ENCODE results near the gene OR2A7. TPM values are rescaled to one million over a fixed set of nuclear protein-coding genes. Genes with fewer than 3 reads are reported as not detected.
"Not testable (repeated sequence)": the region's sequence is repeated elsewhere in the genome, so short reads cannot be mapped to it uniquely, and the experiment has no call there.

The OR2A7 gene
- total and polyA plus RNA-seq, 10 of the 15 experiments (the other 5 are each of a cell fraction or from before 2014, with no cell fraction given), result 0.34 to 2.3 (median 0.89) TPM

DNA sequence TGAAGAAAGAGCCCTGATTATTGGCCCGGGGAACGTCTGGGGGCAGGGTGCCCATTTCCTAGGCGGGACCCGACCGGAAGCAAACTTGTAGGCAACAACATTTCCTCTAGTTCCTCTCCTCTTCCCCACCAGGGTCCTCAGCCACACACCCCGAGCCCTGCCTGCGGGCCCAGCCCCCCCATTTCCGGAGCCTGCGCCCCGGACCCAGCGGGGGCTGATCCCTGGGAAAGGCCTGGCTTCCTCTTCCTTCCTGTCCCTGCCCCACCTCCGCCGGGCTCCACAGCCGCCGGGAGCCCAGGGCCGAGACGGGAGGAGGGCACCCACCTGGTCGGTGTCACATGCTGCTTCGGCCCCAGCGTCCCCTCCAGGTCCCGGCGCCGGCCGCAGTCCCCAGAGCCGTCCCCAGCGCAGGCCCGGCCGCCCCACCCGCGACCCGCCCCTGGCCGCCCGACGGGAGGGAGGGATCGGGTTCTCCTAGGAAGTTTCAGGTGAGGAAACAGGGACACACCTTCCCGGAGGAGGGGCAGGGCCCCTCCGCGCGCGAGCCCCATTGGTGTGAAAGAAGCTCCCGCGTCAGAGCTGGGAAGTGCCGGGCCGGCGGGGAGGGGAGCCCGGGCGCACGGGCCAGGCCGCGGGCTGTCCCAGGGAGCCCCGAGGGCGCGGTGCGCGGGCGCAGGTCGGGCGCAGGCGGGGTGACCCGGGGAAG, 29.4 kb upstream of the OR2A7 start:
- H3K9me3 ChIP-seq (replicated peaks; ENCODE audit: control insufficient read depth, insufficient read depth, low read length); BruUV-seq (replicated peaks); FAIRE-seq; H3K9ac ChIP-seq (ENCODE audit: control insufficient read depth, insufficient read depth, low read length); H3K4me2 ChIP-seq (ENCODE audit: control insufficient read depth, insufficient read depth); H3K27me3 ChIP-seq (replicated peaks in 1 of 2; ENCODE audit: control insufficient read depth in 2 of 2, insufficient read depth in 2 of 2, low read length in 1 of 2); intact Hi-C loops (cut with micrococcal nuclease; ENCODE audit: unreplicated experiment); H2AFZ ChIP-seq (ENCODE audit: control insufficient read depth, low read depth, low read length); SMC1A ChIA-PET (ENCODE audit: uncharacterized antibody, unreplicated experiment); RAD21 ChIA-PET (ENCODE audit: unreplicated experiment); DNase-seq (ENCODE audit: low read depth, low spot score); in situ Hi-C loops (cut with MboI); CTCF ChIA-PET; H3K79me2 ChIP-seq (ENCODE audit: control insufficient read depth, insufficient read depth, low read length); H4K20me1 ChIP-seq (ENCODE audit: control insufficient read depth, insufficient read depth); H3K27ac ChIP-seq (ENCODE audit: control insufficient read depth, insufficient read depth); H3K4me1 ChIP-seq (ENCODE audit: control insufficient read depth, insufficient read depth, low read length); H3K36me3 ChIP-seq (ENCODE audit: control insufficient read depth in 2 of 2, insufficient read depth in 2 of 2, low read length in 1 of 2); POLR2A ChIA-PET; H3K4me3 ChIP-seq: not testable (repeated sequence)
- ATAC-seq, result peak; percentile 87
- no CpG with 5 or more reads among the region's 60 CpGs for WGBS (ENCODE audit: insufficient coverage, insufficient replicate concordance, low lambda C conversion rate, missing lambda C conversion rate)

DNA sequence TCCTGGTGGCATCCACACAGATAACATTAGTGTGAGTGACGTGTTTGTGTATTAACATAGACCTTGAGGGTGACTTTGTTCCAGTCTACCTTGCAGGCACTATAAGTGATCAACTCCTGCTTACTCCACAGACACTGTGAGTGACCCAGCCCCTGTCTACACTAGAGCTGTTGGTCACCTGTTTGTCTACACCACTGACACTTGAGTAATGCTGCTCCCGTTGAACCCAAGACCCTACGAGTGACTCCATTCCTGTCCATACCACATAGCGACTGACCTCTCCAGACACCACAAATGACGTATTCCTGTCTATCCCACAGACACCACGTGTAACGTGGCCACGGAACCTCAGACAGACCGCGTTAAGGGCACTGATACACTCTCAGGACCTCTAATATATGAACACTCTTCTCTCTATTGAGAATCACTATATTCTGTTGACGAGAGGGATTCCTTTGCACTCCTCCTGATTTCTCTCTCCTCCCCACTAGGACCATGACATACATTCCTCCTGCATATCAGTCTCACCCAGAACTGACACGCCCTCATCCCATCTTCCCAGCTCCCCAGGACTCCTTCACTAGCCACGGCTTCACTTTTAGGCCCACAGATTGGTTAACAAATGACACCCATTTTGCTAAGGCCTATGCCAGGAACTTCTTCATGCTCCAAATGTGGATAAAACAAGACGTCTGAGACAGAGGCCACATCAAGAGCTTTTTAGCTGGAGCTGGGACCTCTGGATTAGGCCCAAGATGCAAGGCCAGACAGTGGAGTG, 28.0 kb upstream of the OR2A7 start:
- in situ Hi-C loops (cut with MboI); FAIRE-seq; H3K9ac ChIP-seq (ENCODE audit: control insufficient read depth, insufficient read depth, low read length); H3K27ac ChIP-seq (ENCODE audit: control insufficient read depth, insufficient read depth); intact Hi-C loops (cut with micrococcal nuclease; ENCODE audit: unreplicated experiment); ATAC-seq; H3K36me3 ChIP-seq (ENCODE audit: control insufficient read depth in 2 of 2, insufficient read depth in 2 of 2, low read length in 1 of 2); H3K9me3 ChIP-seq (replicated peaks; ENCODE audit: control insufficient read depth, insufficient read depth, low read length); CTCF ChIA-PET; DNase-seq (ENCODE audit: low read depth, low spot score); RAD21 ChIA-PET (ENCODE audit: unreplicated experiment); BruUV-seq (replicated peaks); POLR2A ChIA-PET; H3K79me2 ChIP-seq (ENCODE audit: control insufficient read depth, insufficient read depth, low read length); H2AFZ ChIP-seq (ENCODE audit: control insufficient read depth, low read depth, low read length); SMC1A ChIA-PET (ENCODE audit: uncharacterized antibody, unreplicated experiment); H3K4me2 ChIP-seq (ENCODE audit: control insufficient read depth, insufficient read depth); H3K4me1 ChIP-seq (ENCODE audit: control insufficient read depth, insufficient read depth, low read length); H4K20me1 ChIP-seq (ENCODE audit: control insufficient read depth, insufficient read depth); H3K4me3 ChIP-seq; H3K27me3 ChIP-seq (replicated peaks in 1 of 2; ENCODE audit: control insufficient read depth in 2 of 2, insufficient read depth in 2 of 2, low read length in 1 of 2): not testable (repeated sequence)
- WGBS (ENCODE audit: insufficient coverage, insufficient replicate concordance, low lambda C conversion rate, missing lambda C conversion rate), result 72% methylated on average over 2 of the region's 14 CpGs

DNA sequence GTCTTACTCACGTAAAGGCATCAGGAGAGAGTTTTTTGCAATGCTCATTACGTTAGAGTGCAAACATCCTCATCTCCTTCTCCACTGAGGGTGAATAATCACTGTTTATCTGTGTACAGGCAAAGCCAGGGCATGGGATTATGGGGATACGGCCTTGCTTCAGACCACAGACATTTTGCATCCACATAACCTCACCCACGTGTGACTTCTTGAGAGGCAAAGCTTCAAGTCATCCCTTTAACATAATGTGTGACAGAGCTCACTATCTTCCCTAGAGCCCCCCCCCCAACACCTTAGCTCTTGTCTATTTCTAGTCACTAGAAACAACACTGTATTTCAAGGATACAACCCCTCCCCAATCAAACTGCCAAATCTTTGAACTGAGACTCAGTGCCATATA, 27.0 kb upstream of the OR2A7 start:
- DNase-seq (ENCODE audit: low read depth, low spot score); H3K9ac ChIP-seq (ENCODE audit: control insufficient read depth, insufficient read depth, low read length); H3K27me3 ChIP-seq (replicated peaks in 1 of 2; ENCODE audit: control insufficient read depth in 2 of 2, insufficient read depth in 2 of 2, low read length in 1 of 2); CTCF ChIA-PET; ATAC-seq; H2AFZ ChIP-seq (ENCODE audit: control insufficient read depth, low read depth, low read length); H3K27ac ChIP-seq (ENCODE audit: control insufficient read depth, insufficient read depth); in situ Hi-C loops (cut with MboI); H3K36me3 ChIP-seq (ENCODE audit: control insufficient read depth in 2 of 2, insufficient read depth in 2 of 2, low read length in 1 of 2); H3K4me1 ChIP-seq (ENCODE audit: control insufficient read depth, insufficient read depth, low read length); H3K4me3 ChIP-seq; H3K79me2 ChIP-seq (ENCODE audit: control insufficient read depth, insufficient read depth, low read length); H4K20me1 ChIP-seq (ENCODE audit: control insufficient read depth, insufficient read depth); POLR2A ChIA-PET; intact Hi-C loops (cut with micrococcal nuclease; ENCODE audit: unreplicated experiment); H3K4me2 ChIP-seq (ENCODE audit: control insufficient read depth, insufficient read depth); BruUV-seq (replicated peaks); RAD21 ChIA-PET (ENCODE audit: unreplicated experiment); FAIRE-seq; H3K9me3 ChIP-seq (replicated peaks; ENCODE audit: control insufficient read depth, insufficient read depth, low read length); SMC1A ChIA-PET (ENCODE audit: uncharacterized antibody, unreplicated experiment): not testable (repeated sequence)
- 6% methylated on average over 2 of the region's 4 CpGs for WGBS (ENCODE audit: insufficient coverage, insufficient replicate concordance, low lambda C conversion rate, missing lambda C conversion rate)

DNA sequence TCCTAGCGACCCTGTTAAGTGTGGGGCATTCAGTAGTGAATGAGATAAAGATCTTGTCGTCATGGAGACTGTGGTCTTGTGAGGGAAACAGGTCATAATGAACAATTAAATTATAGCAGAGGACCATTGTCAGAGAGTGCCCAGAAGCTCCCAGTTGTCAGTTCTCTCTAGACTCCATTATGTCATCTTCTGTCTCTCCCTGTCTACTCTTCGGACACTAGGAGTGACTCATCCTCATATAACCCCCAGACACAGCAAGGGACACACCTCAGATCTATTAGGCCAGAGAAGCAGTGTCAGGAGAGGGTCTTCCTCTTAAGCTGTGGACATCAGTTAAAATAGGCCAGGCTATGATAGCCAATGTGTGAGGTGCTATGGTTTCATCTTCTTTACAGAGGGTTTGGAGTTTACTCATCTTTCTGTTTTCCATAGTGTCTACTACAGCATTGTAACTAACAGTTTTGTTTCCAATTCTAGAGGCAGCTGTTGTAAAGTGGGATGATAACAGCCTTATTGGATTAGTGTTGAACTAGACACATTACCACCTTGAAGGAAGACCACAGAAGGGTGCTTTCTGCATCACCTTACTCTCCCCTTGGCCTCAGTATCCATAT, 22.7 kb upstream of the OR2A7 start:
- intact Hi-C loops (cut with micrococcal nuclease; ENCODE audit: unreplicated experiment); H3K9me3 ChIP-seq (replicated peaks; ENCODE audit: control insufficient read depth, insufficient read depth, low read length); BruUV-seq (replicated peaks); in situ Hi-C loops (cut with MboI); H3K27ac ChIP-seq (ENCODE audit: control insufficient read depth, insufficient read depth); H4K20me1 ChIP-seq (ENCODE audit: control insufficient read depth, insufficient read depth); CTCF ChIA-PET; ATAC-seq; H3K4me2 ChIP-seq (ENCODE audit: control insufficient read depth, insufficient read depth); H3K79me2 ChIP-seq (ENCODE audit: control insufficient read depth, insufficient read depth, low read length); H3K9ac ChIP-seq (ENCODE audit: control insufficient read depth, insufficient read depth, low read length); H3K27me3 ChIP-seq (replicated peaks in 1 of 2; ENCODE audit: control insufficient read depth in 2 of 2, insufficient read depth in 2 of 2, low read length in 1 of 2); H2AFZ ChIP-seq (ENCODE audit: control insufficient read depth, low read depth, low read length); H3K4me3 ChIP-seq; H3K4me1 ChIP-seq (ENCODE audit: control insufficient read depth, insufficient read depth, low read length); H3K36me3 ChIP-seq (ENCODE audit: control insufficient read depth in 2 of 2, insufficient read depth in 2 of 2, low read length in 1 of 2); FAIRE-seq; POLR2A ChIA-PET; SMC1A ChIA-PET (ENCODE audit: uncharacterized antibody, unreplicated experiment); DNase-seq (ENCODE audit: low read depth, low spot score); RAD21 ChIA-PET (ENCODE audit: unreplicated experiment): not testable (repeated sequence)
- no CpG with 5 or more reads among the region's 3 CpGs for WGBS (ENCODE audit: insufficient coverage, insufficient replicate concordance, low lambda C conversion rate, missing lambda C conversion rate)
